Measurements from ENCODE around the gene JARID2.

JARID2 gene

DNA sequence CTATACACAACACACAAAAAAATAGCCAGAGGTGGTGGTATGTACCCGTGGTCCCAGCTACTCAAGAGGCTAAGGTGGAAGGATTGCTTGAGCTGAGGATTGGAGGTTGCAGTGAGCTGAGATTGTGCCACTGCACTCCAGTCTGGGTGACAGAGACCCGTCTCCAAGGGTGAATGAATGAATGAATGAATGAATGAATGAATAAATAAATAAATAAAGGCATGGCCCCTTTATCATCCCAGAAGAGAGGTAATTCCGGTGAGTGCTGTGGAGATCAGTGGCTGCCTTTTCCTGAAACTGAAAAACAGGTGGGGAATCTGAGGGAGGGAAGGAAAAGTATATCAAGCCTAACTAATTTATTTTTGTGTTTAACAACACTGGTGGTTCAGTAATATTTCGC lies 90.0 kb downstream of the JARID2 start:
- DNase-seq (ENCODE audit: low read depth), result no peak

DNA sequence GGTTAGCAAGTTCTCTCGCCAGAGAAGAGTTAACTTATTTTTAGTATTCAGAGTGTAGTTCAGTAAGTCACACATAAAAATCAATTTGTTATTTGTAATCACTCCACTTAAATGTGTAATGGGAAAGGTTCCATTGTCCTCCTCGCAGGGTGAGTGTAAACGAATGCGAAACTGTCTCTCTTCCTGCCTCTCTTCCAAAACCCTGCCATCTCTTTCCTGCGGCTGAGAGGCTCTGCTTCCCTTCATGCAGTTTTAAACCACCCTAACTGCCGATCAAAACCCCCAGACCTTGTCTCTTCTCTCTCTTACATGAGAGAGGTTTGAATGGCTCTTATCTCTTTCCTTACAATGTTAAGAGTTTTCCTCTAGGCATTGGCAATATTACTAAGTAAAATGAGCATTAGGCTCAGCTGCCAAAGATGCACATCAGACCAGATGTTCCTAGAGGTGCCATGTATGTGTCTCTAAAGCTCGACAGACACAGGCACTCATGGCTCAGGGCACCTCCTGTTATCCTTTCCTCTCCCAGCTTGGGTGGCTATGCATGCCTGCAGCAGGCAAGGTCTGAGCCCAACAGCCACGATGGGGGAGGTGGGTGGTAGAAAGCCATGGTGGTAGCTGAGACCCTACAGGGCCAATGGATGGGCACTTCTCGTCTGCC lies 91.2 kb downstream of the JARID2 start:
- no peak for DNase-seq (ENCODE audit: low read depth)

DNA sequence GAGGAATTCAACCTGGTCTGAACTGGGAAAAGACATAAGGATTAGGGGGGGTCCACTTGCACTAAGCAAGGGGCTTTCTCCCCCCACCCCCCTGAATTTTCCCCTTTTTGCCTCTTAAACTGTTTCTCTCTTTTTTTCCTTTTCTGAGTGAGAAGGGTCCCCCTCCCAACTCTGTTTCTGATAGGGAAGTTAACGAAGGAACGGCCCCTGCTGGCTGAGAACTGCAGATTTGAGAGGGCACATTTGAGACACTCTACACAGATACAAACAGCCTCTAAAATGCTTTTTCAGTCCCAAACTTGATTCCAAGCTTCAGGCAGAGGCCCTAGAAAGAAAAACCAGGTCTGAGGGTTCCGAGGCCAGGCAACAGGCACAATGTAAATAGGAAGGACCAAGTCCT lies 91.7 kb downstream of the JARID2 start:
- DNase-seq (ENCODE audit: low read depth), result no peak

DNA sequence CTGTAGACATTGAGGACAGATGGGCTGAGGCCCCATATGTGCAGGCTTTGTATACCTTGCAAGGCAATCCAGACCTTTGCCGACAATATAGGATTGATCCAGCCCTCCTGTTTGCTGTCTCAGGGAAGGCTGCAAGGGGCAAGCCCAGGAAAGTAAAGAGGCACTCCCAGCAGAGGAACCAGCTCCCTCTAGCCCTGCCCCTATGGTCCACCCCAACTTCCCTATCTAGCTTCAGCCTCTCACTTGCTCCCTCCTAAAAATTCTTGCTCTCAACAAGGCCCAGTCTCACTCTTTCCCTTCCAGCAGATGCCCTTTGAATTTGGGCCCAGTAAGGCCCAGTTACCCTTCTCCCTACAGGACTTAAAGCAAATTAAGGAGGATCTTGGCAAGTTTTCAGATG lies 92.6 kb downstream of the JARID2 start:
- no peak for DNase-seq (ENCODE audit: low read depth)

DNA sequence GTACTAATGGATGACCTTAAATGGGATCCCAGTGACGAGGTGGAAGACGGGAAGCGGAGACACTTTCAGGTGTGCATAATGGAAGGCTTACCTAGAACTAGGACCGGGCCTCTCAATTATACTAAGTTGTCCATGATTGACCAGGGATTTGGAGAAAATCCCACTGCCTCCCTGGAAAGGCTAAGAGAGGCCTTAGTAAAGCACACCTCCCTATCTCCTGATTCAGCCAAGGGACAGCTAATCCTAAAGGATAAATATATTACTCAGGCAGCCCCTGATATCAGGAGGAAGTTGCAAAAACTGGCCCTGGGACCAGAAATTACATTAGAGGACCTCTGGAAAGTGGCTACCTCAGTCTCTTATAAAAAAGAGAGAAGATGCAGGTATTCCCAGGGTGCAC lies 93.2 kb downstream of the JARID2 start:
- DNase-seq (ENCODE audit: low read depth), result peak; percentile 36

DNA sequence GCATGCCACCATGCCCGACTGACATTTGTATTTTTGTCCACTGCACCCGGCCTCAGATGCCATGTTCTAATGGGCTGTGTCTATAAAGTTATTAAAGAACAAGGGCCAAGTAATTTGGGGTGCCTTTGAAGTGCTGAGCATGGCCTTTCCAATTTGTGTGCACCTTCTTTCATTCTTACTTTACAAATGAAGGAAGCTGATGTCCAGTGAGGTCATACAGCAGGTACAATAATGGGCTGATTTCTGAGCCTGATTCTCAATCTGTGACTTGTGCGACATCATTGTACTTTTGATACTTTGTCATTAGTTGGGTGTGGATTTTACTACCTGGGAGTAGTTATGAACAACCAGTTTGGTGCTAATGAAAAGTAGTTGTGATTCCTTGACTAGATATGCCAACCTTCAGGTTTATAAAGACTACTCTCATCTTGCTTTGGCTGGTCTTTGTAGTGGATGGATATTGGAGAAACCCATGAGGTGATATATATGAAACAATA lies 94.3 kb downstream of the JARID2 start:
- DNase-seq (ENCODE audit: low read depth), result no peak

DNA sequence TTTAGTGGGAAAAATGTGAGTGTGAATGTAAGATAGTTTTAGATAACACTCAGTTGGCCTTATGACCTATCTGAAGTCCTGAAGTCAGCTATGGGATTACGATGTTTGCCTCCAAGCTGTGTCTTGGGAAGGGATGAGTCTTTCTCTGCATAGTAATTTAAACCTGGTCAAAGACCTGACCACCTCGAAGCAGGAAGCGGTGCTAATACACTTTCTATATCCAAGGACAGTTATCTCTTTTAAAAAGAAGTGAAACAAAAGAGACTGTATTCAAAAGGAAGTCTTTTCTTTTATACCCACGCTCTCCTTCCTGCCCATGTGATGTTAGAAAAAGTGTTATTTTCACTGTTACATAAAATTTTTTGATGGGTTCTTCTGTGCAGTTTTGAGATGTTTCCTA lies 94.9 kb downstream of the JARID2 start:
- no peak for DNase-seq (ENCODE audit: low read depth)

DNA sequence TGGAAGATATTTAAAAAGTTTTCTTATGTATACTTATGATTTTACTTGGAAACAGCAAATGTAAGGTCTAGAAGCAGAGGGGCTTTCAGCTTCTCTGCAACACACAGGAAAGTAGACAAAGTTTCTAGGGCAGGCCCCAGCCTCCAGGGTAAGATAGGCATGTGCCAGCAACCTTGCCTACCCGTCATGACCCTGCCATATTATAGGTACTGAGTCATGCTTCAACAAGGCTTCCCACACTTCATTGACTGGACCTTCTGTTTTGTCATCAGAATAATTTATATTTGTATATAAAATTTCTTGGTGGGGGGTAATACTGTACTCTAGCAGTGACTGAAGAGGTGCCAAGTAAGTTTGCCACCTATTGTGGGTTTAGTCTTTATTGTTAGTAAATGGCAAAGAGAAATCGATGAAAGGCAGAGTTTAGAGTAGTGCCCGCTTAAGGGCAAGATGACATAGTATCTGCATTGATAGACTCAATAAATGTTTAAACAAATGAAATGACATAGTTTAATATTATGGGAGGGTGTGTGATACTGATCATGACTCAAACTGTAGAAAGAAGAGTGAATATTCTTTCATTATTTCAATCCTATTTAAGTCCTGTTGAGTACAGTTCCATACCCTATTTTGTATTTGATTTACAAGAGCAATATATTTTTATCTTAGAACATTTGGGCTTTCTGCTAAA lies 95.6 kb downstream of the JARID2 start:
- DNase-seq (ENCODE audit: low read depth), result peak; percentile 41

DNA sequence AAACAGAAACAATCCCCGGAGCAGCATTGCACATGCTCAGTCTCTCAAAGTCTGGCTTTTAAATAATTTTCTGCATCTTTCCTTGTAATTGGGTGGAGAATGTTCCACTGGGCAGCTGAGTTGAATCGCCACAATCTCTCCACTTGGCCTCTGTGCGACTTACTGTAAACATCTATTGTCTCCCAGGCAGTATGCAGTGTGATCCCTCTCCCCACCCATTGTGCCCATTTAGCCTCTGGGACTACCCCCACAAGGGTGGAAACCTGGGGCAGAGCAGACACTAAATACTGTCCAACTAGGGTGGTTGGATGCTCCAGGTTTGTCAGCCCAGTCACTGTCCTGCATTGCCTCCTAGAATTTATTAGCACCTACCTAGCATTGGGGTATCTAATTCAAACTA lies 96.2 kb downstream of the JARID2 start:
- DNase-seq (ENCODE audit: low read depth), result no peak

DNA sequence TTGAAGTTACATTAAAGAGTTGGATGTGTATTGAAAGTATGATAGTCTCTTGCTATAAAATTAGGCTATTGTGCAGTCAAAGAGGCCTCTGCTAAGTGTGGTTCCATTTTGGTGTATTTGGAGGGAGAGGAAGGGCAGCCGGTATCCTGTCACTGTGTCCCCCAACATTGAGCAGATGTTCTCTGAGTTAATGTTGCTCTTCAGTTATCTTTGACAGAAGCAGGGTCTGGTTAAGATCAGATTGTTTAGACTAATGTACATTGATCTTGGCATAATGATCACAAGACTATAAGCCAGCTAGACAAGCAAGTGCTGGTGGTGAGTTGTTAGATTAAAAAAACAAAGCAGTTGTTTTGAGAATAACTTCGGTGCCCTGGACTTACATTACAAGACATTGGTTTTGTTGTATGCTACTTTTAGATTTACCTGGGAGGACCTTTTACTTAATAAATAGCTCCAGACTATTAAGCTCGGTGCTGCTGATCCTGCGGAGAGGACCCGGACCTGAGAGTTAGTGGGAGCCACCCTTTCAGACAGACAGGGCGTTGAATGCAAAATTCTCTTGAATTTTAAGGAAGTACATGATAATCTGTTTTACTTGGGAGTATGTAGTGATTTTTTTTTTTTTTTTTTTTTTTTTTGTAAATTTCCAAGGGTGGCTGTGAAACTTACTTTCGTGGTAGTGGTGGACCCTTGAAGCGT lies 97.8 kb downstream of the JARID2 start:
- DNase-seq (ENCODE audit: low read depth), result no peak

DNA sequence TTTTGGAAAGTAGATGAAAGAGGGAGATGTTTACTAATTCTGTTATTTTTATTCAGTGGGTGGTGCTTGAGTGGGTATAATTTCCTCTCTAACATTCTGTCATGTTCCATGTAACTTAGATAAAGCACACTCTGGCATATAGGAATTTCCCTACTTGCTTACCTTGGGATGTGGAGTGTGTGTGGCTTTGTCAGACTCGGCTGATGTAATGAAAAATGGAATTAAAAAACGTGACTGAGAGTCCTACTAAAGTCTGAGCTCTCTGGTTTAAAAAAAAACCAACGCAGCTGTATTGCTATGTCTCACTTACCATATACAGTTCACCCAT lies 98.3 kb downstream of the JARID2 start:
- DNase-seq (ENCODE audit: low read depth), result no peak

DNA sequence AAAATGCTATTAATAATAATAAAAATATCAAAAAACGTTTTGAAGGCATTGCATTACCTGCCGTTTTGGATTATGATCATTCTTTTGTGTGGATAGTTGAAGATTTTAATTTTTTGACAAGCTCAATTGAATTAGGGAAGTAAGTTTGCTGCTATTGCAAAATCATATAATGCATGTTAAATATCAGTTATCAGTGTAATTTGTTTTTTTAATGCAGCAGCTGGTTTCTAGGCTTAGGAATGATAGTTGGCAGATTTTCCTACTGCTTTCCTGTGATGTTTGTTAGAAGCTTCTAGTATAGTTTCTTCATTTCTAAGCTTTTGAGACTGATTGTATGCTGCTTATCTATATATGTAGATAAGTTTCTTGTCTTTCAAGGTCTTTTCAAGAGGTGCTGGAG lies 99.0 kb downstream of the JARID2 start:
- no peak for DNase-seq (ENCODE audit: low read depth)

DNA sequence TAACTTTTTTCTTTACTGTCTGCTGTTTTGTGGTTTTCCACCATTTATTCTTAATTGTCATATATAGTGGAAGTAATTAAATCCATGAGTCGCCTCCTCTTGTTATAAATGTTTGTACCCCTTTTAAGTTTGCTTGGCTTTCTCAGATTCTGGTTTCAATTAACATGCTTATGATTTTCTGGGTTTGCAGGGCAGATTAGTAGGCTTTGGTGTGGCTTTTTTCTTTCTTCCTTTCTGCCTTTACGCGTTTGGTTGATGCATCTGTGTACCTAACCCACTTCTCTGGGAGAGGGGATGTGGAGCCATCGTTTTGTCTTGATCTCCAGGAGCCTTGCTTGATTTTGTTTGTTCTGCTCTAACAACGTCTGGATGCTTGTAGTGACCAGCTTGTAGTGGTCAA lies 100.4 kb downstream of the JARID2 start:
- DNase-seq (ENCODE audit: low read depth), result no peak

DNA sequence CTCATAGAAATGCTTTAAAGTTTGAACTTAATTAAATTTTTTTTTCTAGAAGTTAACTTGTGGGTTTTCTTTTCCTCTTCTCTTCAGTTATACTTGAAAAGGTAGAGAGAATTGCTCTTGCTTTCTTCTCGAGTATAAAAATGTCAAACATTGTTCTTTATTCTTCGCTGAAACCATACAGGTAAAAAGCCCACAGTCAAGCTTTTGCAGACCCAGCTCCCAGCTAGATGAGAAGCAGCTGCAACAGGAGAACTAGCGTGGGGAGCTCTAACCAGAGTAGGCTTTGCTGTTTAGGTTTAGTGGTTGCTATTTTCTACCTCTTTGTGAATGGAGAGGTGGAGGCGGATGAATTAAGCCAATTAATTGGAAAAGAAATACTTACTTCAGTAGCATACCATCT lies 102.7 kb downstream of the JARID2 start:
- no peak for DNase-seq (ENCODE audit: low read depth)

DNA sequence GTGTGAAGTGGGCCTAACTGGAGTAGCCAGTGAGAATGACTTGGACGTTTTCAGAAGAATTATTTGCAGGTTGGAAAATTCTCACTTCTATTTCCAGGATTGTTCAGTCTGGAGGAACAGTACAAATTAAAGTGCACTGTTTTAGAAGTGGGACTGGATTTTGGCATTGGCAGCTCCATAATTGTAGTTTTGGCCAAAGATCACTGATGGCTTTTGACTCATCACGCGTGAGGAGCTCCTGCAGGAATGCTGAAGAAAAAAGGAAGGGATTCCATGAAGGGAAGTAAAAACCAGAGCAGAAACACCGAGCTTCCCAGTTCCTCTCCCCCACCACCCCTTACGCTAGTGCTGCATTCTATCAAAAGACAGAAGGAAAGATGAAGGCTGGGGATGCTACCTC lies 103.5 kb downstream of the JARID2 start:
- DNase-seq (ENCODE audit: low read depth), result no peak

DNA sequence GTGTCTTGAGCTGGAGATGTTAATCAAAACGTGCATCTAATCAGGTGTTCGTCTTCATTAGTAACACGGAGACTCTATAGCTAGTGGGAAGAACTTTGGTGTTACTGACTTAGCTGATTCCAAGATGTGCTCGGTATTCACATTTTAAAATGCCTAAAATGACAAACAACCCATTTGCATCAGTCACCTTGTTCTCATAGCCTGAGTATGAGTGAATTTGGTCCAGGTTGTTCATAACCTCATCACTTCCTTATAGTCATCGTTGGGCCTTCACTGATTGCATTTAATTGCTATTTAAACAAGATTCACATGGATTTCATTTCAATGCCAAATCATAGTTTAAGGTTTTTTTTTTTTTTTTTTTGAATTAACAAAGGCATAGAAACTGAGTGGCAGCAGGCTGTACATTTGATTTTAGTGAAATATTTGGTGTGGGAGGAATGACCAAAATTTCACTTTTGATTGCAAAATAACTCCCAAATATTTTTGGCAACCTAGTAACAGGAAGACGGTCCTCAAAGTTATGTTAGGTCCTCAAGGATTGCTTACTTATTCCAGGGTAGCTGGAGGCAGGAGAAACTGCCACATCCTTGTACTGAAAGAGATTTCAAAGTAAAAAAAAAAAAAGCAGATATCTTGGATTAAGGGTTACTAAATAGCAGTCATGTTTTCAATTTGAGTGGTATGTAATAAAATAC lies 104.7 kb downstream of the JARID2 start:
- no peak for DNase-seq (ENCODE audit: low read depth)

DNA sequence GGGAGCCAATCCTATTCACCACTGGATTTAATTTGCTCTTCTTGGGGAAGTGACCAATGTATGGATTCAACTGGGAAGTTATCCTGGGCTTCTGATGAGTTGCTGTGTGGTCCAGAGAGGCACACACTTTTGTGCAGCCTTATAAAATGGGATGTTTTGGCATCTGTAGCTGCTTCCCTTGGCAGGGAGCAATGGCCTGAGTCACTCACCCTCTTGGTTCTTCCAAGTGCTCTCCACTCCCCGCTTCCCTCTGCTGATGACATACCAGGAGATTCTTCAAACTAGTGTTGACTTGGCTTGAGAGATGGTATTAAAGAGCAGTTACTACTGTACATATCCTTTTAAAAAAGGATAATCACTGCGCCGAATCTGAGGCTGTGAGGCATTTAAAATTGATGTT lies 105.8 kb downstream of the JARID2 start:
- peak; percentile 51 for DNase-seq (ENCODE audit: low read depth)

DNA sequence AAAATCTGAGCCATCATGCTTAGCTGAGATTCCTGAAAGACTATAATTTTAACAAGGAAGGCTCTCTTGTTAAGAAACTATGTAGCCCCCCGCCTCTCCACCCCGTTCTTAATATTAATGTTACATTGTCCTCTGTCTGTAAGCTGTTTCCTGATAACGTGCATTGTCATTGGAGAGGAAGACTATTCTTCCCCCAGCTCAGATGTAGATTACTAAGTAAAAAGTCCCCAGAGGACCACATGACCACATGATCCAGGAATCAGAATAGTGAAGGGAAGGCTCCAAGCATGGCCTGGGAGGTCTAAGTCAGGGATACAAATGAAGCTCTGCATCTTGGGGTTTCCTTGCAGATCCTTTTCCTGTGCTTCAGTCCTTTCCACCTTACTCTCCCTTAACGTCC lies 106.4 kb downstream of the JARID2 start:
- DNase-seq (ENCODE audit: low read depth), result no peak

DNA sequence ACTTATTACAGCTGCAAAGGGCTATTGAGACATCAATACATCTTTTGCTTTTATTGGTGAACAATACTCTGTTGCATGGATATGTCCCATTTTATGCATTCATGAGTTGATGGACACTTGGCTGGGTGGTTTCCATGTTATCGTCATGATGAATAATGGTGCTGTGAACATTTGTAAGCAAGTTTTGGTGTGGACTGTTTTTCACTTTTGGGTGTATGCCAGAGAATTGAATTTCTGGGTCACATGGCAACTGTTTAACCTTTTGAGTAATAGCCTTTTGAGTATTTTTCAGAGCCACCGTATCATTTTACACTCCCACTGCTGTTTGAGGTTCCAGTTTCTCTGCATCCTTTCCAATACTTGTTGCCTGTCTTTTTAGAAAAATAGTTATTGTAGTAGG lies 107.0 kb downstream of the JARID2 start:
- DNase-seq (ENCODE audit: low read depth), result no peak

DNA sequence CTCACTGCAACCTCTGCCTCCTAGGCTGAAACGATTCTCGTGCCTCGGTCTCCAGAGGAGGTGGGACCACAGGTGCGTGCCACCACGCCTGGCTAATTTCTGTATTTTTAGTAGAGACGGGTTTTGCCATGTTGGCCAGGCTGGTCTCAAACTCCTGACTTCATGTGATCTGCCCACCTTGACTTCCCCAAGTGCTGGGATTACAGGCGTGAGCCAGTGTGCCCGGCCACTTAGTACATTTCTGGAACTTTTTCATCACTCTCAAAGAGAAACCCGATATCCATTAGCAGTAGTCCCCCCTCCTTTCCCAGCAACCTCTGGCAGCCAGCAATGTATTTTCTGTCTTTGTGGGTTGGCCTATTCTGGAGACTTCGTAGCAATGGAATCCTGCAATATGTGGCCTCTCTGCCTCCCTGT lies 109.8 kb downstream of the JARID2 start:
- no peak for DNase-seq (ENCODE audit: low read depth)

DNA sequence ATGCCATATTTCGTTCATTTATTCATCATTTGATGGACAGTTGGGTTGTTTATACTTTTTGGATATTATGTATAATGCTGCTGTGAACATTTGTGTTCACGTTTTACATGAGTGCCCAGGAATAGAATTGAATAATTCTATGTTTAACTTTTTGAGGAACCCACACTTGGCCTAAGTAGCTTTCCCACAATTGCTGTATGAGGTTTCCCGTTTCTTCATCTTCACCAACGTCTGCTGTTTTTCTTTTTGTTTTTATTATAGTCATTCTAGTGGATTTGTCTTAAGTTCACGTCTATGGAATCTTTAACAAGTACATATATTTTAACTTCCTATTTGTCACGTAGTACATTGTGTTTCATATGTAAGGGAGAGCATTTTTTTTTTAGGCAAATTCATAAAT lies 110.3 kb downstream of the JARID2 start:
- DNase-seq (ENCODE audit: low read depth), result no peak

DNA sequence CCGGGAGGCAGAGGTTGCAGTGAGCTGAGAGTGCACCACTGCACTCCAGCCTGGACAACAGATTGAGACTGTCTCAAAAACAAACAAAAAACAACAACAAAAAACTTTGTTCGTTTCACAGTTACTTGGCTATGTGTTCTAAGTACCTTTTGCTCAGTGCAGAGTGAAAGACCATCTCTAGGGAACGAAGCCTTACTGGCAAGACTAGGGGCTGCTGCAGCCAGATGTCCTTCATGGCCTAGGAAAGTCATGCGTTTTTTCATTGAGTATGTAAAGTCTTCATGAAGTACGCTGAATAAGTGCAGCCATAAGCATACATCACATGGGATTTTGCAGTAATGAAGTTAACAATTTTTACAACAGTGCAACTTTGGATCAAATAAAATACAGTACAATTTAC lies 111.1 kb downstream of the JARID2 start:
- DNase-seq (ENCODE audit: low read depth), result no peak

DNA sequence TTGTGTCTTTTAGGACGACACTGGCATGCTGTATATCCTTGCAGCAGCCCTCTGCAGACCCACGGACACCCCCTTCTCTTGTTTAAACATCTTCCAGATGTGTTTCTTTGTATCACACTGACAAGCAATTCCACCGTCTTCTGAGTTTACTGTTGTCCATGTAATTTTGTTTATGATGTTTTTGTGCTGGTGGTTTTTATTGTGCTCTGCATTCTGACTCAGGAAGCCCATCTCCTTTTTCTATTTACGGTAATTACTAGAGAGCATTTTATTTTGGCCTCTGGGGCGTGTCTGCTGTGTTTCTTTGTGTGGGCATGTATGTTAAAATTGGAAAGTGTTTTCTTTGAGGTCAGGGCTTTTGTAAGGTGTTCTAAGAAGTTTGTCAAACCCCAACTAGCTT lies 111.9 kb downstream of the JARID2 start:
- no peak for DNase-seq (ENCODE audit: low read depth)
